ENCODE measurements around the gene DNAJB11. TPM values are rescaled to one million over a fixed set of nuclear protein-coding genes. Genes with fewer than 3 reads are reported as not detected.

The DNAJB11 gene
- total and polyA plus RNA-seq, 2 experiments from 2014 or later = 72.6 to 85.6 TPM

GRCh38 chr3:186534113-186534669 is 36.3 kb upstream of the DNAJB11 start:
- Mint-ChIP-seq H3K36me3 (ENCODE audit: low read depth) (no peaks in the 10 kb centered on the region), H3K27me3 (ENCODE audit: insufficient read depth, low read depth, poor library complexity) (no peaks in the 10 kb centered on the region), H3K27ac (no peak overlapping the region), H3K4me1 (peaks cover 10% of the 10 kb centered on the region), H3K4me3 (no peak overlapping the region), H3K9me3 (no peaks in the 10 kb centered on the region)
- Histone ChIP-seq H2AFZ (no peak overlapping the region), H3F3A (replicated peaks; ENCODE audit: low read depth) (no peaks in the 10 kb centered on the region), H3K4me2 (no peak overlapping the region), H3K36me3 (ENCODE audit: insufficient read depth) (no peaks in the 10 kb centered on the region), H3K4me3 (no peak overlapping the region), H4K20me1 (replicated peaks; ENCODE audit: insufficient read depth) (no peaks in the 10 kb centered on the region), H3K27me3 (ENCODE audit: insufficient read depth) (no peaks in the 10 kb centered on the region), H3K9me2 (ENCODE audit: insufficient read depth) (peaks cover 5% of the 10 kb centered on the region; the same call in 1 of the 2 replicates), H3K27ac (ENCODE audit: low read depth) (no peak overlapping the region), H3K79me2 (replicated peaks; ENCODE audit: insufficient read depth) (no peaks in the 10 kb centered on the region), H3K4me1 (ENCODE audit: insufficient read depth) (peaks cover 14% of the 10 kb centered on the region; the same call in 1 of the 2 replicates)
- TF ChIP-seq NANOG (IDR thresholded peaks at IDR 0.05; ENCODE audit: borderline replicate concordance) = no peak
- TF ChIP-seq, protein P1, sequence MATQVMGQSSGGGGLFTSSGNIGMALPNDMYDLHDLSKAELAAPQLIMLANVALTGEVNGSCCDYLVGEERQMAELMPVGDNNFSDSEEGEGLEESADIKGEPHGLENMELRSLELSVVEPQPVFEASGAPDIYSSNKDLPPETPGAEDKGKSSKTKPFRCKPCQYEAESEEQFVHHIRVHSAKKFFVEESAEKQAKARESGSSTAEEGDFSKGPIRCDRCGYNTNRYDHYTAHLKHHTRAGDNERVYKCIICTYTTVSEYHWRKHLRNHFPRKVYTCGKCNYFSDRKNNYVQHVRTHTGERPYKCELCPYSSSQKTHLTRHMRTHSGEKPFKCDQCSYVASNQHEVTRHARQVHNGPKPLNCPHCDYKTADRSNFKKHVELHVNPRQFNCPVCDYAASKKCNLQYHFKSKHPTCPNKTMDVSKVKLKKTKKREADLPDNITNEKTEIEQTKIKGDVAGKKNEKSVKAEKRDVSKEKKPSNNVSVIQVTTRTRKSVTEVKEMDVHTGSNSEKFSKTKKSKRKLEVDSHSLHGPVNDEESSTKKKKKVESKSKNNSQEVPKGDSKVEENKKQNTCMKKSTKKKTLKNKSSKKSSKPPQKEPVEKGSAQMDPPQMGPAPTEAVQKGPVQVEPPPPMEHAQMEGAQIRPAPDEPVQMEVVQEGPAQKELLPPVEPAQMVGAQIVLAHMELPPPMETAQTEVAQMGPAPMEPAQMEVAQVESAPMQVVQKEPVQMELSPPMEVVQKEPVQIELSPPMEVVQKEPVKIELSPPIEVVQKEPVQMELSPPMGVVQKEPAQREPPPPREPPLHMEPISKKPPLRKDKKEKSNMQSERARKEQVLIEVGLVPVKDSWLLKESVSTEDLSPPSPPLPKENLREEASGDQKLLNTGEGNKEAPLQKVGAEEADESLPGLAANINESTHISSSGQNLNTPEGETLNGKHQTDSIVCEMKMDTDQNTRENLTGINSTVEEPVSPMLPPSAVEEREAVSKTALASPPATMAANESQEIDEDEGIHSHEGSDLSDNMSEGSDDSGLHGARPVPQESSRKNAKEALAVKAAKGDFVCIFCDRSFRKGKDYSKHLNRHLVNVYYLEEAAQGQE (IDR thresholded peaks at IDR 0.05; ENCODE audit: unreplicated experiment) = no peak
- no peak for TF ChIP-seq POLR2AphosphoS5 (IDR thresholded peaks at IDR 0.05; ENCODE audit: low read depth)
- no peak for TF ChIP-seq EZH2 (IDR thresholded peaks at IDR 0.05; ENCODE audit: low read depth, unreplicated experiment)
- no peak for TF ChIP-seq STAT1 (IDR thresholded peaks at IDR 0.05; ENCODE audit: unreplicated experiment)
- TF ChIP-seq JUNB (IDR thresholded peaks at IDR 0.05; ENCODE audit: unreplicated experiment) = no peak
- TF ChIP-seq EZH2phosphoT487 (IDR thresholded peaks at IDR 0.05; ENCODE audit: unreplicated experiment) = no peak
- TF ChIP-seq, protein P2, sequence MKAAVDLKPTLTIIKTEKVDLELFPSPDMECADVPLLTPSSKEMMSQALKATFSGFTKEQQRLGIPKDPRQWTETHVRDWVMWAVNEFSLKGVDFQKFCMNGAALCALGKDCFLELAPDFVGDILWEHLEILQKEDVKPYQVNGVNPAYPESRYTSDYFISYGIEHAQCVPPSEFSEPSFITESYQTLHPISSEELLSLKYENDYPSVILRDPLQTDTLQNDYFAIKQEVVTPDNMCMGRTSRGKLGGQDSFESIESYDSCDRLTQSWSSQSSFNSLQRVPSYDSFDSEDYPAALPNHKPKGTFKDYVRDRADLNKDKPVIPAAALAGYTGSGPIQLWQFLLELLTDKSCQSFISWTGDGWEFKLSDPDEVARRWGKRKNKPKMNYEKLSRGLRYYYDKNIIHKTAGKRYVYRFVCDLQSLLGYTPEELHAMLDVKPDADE (IDR thresholded peaks at IDR 0.05) = no peak
- TF ChIP-seq, protein P3, sequence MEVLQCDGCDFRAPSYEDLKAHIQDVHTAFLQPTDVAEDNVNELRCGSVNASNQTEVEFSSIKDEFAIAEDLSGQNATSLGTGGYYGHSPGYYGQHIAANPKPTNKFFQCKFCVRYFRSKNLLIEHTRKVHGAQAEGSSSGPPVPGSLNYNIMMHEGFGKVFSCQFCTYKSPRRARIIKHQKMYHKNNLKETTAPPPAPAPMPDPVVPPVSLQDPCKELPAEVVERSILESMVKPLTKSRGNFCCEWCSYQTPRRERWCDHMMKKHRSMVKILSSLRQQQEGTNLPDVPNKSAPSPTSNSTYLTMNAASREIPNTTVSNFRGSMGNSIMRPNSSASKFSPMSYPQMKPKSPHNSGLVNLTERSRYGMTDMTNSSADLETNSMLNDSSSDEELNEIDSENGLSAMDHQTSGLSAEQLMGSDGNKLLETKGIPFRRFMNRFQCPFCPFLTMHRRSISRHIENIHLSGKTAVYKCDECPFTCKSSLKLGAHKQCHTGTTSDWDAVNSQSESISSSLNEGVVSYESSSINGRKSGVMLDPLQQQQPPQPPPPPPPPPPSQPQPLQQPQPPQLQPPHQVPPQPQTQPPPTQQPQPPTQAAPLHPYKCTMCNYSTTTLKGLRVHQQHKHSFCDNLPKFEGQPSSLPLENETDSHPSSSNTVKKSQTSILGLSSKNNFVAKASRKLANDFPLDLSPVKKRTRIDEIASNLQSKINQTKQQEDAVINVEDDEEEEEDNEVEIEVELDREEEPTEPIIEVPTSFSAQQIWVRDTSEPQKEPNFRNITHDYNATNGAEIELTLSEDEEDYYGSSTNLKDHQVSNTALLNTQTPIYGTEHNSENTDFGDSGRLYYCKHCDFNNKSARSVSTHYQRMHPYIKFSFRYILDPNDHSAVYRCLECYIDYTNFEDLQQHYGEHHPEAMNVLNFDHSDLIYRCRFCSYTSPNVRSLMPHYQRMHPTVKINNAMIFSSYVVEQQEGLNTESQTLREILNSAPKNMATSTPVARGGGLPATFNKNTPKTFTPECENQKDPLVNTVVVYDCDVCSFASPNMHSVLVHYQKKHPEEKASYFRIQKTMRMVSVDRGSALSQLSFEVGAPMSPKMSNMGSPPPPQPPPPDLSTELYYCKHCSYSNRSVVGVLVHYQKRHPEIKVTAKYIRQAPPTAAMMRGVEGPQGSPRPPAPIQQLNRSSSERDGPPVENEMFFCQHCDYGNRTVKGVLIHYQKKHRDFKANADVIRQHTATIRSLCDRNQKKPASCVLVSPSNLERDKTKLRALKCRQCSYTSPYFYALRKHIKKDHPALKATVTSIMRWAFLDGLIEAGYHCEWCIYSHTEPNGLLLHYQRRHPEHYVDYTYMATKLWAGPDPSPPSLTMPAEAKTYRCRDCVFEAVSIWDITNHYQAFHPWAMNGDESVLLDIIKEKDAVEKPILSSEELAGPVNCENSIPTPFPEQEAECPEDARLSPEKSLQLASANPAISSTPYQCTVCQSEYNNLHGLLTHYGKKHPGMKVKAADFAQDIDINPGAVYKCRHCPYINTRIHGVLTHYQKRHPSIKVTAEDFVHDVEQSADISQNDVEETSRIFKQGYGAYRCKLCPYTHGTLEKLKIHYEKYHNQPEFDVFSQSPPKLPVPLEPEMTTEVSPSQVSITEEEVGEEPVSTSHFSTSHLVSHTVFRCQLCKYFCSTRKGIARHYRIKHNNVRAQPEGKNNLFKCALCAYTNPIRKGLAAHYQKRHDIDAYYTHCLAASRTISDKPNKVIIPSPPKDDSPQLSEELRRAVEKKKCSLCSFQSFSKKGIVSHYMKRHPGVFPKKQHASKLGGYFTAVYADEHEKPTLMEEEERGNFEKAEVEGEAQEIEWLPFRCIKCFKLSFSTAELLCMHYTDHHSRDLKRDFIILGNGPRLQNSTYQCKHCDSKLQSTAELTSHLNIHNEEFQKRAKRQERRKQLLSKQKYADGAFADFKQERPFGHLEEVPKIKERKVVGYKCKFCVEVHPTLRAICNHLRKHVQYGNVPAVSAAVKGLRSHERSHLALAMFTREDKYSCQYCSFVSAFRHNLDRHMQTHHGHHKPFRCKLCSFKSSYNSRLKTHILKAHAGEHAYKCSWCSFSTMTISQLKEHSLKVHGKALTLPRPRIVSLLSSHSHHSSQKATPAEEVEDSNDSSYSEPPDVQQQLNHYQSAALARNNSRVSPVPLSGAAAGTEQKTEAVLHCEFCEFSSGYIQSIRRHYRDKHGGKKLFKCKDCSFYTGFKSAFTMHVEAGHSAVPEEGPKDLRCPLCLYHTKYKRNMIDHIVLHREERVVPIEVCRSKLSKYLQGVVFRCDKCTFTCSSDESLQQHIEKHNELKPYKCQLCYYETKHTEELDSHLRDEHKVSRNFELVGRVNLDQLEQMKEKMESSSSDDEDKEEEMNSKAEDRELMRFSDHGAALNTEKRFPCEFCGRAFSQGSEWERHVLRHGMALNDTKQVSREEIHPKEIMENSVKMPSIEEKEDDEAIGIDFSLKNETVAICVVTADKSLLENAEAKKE (CRISPR knock-in tag; IDR thresholded peaks at IDR 0.05) = no peak
- no peak for TF ChIP-seq CREB1 (CRISPR knock-in tag; IDR thresholded peaks at IDR 0.05; ENCODE audit: low read depth)
- TF ChIP-seq ZNF331 (CRISPR knock-in tag; IDR thresholded peaks at IDR 0.05; ENCODE audit: low read depth) = no peak
- DNase-seq (ENCODE audit: low spot score) (no peak), ATAC-seq (no peak)
